Activated T-cell treated with anti-CD3 and anti-CD28 coated beads for 1 hour (primary cell): ENCODE results near the gene GNG7.
A peak's percentile ranks its signal among the peaks of the same experiment; 100 is the strongest.

Experiments
- DNase-seq: peaks from one replicate; pipeline ENCODE4 v3.0.0-alpha.2; 2020; ENCODE audit warnings: low read depth

GNG7 gene

DNA sequence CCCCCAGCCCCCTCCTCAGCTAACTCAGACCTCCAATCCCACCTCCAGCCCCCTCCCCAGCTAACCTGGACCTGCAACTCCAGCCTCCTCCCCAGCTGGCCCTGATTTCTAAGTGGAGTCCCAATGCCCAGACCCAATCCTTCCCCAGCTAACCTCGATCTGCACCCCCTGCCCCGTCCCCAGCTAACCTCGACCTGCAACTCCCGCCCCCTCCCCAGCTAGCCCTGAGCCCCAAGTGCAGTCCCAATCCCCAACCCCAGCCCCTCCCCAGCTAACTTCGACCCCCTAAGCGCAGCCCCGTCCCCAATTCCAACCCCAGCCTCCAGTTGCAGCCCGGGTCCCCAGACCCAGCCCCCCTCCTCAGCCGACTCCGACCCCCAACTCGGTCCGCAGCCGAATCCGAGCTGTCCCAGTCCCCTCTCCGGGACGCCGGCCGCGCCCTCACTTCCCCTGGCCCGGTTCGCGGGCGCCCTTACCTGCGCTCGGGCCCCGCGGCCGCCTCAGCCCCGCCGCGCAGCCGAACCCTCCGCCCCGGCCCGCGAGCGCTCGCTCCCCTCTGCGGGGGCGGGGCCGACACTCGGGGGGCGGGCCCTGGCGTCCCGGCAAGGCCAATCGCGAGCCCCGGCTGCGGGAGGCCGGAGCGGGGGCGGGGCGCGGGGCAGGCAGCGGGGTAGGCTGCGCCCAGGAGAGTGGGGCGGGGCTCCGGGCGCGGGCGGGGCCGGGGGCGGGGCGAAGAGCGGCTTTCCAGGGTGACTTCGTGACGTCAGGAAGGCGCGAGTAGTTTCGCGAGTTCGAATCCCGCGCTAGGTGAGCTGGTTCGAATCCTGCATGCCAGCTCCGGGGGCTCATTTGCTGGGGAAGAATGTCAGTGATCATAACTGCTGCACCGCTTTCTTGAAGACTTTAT, at the start of gene GNG7:
TSS of gene GNG7 (minus strand) at position 525 of the 907 bp plus-strand sequence. CDS start 182,006 bp downstream, outside the sequence.
- DNase-seq = peak; percentile 93

DNA sequence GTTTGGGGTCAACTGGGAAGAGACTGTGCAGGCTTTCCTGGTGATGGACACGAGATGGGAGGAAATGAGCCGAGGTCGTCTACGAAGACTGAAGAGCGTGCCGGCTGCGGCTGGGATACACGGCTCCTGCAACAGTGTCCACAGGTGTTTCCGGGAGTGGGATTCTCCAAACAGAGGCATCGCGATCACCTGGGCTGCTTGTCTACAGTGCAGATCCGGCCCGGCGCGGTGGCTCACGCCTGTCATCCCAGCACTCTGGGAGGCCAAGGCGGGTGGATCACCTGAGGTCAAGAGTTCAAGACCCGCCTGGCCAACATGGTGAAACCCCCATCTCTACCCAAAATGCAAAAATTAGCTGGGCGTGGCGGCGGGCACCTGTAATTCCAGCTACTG, 48.9 kb upstream of the GNG7 start:
- DNase-seq = no peak

DNA sequence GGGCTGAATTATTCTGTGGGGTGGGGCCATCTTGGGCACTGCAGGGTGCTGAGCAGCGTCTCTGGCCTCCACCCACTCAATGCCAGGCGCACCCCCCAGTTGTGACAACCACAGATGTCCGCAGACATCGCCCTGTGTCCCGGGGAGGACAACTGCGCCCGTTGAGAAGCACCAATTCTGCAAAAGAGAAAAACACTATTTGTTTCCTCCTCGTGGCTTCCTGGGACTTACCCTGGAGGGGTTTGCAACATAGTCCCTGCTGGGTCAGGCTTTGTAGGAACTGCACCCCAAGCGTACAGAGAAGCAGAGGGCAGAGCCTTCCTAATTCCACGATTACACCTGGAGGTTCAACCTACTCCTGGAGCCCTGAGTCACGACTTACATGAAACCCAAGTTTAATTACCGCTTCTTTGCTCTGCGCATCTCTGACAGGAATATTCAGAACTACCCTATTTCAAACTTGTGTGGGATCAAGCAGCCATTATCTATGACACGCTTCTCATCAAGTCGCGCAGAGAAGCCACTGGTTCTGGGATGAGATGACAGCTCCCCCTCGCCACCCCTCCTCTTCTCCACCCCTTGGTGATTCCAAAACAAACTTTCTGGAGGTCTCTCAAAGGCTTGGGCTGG, 48.4 kb upstream of the GNG7 start:
- no peak for DNase-seq

DNA sequence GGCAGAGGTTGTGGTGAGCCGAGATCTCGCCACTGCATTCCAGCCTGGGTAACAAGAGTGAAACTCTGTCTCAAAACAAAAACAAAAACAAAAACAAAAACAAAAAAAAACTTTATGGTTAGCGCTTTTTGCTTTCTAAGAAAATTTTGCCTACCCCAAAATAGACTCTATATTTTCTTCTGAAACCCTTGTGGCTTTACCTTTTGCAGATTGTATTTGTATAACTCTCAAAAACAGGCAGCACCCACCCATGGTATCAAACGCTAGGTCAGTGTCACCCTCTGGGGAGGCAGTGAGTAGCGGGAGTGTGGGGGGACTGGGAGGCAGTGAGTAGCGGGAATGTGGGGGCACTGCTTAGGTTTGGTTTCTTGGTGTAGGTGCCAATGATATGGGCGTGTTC, 44.9 kb upstream of the GNG7 start:
- DNase-seq = no peak

DNA sequence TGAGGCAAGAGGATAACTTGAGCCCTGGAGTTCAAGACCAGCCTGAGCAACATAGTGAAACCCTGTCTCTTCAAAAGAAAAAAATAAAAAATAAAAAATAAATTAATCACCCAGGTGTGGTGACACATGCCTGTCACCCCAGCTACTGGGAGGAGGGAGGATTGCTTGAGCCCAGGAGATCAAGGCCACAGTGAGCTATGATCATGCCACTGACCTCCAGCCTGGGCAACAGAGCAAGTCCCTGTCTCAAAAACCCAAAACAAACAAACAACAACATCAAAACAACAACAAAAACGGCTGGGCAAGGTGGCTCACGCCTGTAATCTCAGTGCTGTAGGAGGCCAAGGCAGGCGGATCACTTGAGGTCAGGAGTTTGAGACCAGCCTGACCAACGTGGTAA, 41.6 kb upstream of the GNG7 start:
- no peak for DNase-seq

DNA sequence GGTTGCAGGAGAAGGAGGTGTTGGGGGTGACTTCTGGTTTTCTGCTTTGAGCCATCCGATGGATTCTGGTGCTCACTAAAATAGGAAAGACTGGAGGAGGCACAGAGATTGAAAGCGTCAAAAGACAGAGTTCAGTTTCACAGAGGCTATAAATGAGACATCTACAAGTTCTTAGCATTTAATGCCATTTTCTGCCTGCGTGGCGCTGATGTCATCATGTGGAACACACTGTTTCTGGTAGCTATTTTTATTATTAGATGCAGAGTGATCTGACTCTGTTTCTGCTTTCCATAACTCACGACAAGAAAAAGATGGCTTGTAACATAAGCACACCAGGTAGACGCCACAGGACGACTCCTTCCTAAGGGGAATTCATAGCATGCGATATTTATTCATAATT, 40.6 kb upstream of the GNG7 start:
- no peak for DNase-seq

DNA sequence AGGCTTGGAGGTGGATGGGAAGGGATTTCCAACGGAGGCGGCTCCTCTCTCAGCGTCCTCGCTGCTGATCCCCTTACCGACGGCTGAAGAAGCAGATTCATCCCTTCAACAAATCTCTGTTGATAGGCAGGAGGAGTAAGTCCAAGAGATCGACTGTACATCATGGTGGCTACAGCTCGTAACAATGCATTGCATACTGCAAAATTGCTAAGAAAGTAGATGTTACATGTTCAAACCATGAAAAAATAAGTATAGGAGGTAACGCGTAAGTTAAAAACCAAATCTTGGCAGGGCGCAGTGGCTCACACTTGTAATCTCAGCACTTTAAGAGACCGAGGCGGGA, 37.8 kb upstream of the GNG7 start:
- DNase-seq = no peak

DNA sequence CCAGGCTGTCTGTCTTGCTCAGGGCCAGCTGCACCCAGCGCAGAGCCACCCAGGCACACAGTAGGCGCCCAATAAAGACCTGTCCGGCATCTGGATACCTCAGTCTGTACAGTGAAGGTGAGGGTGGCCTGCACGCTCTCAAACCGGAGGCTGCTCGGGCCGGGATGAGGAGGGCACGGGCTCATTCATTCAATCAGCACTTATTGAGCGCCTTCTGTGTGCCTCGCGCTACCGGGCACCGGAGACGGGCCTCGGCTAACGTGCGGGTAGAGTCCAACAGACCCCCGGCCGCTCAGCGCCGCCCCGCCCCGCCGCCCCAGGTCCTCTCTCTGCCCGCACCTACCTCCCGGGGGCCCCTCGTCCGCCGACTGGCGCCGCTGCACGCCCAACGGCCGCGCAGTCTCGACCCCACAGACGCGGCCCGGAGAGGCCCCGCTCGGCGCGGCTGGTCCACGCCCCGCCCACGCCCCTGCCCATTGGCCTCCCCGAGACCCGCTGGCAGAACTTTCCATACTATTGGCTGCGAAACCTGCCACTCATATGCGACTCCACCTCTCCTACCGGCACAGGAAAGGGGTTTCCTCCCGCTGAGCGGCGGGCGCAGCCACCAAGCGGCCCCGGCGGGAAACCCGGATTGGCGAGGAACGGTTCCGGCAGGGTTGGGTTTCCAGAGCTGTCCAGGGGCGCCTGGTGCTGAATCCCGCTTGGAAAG, 37.3 kb upstream of the GNG7 start, which contains the start of gene SLC39A3:
TSS of gene SLC39A3 (minus strand) at position 416 of the 712 bp plus-strand sequence. CDS start 2,760 bp downstream, outside the sequence.
- DNase-seq = peak; percentile 99

DNA sequence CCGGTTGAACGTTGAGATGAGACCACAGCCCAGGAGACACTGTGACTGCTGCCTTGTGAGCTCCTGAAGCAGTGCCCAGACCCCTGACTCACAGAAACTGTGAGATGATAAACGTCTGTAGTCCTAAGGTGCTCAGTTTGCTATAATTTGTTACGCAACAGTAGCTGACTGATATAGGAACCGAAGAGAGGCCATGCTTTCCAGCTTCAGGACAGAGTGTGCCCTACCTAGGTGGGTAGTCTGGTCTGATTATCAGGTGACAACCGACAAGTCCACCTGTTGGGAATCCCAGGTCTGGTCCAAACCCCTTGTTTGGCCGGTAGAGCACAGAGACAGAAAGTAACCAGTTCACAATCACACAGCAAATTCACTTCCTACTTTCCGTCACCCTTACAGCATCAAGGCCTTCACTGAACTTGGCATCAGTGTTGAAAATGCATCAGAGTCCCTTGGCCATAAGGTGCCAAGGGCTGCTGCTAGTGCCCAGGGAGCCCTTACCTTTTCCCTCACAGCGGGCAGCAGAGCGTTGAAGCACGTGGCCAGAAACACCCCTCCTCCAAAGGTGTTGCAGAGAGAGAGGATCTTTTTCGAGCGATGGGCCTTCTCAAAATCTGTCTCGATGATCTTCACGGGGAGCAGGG, 34.2 kb upstream of the GNG7 start:
- DNase-seq = no peak

DNA sequence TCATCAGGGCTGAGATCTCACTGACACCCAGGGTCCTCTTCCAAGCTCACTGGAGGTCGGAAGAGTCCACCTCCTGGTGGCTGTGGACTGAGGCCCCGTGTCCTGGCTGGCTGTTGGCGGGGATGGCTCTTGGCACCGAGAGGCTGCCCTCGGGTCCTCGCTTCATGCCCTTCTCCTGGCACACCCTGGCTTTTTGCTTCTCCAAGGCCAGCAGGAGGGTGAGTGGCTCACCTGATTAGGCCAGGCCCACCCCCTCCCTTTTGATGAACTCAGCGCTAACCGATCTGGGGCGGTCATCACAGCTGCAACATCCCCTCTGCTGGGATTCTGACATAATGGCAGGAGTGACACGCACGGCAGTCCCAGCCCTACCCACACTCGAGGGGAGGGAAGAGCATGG, 32.9 kb upstream of the GNG7 start:
- no peak for DNase-seq

DNA sequence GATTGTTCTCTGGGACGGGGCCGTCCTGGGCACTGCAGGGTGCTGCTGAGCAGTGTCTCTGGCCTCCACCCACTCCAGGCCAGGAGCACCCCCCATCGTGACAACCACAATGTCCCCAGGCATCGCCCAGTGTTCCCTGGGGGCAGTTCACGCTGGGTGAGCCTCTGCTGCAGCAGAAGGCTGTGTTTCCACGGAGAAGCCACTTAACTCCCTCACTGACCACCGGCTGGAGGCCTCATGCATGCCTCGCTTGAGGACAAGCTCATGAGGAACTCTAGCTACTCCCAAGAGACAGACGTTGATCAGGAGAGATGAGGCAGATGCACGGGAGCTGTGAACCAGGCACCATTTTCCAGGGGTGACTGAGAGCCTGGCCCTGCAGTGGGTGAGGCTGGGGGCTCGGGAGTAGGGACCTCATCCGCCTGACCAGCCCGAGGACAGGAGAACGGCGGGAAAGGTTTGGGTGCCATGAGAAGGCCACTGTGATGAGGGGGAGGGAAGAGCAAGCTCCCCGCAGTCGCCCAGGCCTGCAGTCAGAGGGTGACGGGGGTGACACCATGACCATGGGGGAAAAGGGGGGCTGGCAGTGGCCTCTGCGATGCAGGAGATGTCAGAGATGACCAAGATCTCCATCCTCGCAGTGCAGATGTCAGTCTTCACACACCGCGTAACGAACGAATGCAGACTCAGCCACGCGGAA, 32.2 kb upstream of the GNG7 start:
- no peak for DNase-seq

DNA sequence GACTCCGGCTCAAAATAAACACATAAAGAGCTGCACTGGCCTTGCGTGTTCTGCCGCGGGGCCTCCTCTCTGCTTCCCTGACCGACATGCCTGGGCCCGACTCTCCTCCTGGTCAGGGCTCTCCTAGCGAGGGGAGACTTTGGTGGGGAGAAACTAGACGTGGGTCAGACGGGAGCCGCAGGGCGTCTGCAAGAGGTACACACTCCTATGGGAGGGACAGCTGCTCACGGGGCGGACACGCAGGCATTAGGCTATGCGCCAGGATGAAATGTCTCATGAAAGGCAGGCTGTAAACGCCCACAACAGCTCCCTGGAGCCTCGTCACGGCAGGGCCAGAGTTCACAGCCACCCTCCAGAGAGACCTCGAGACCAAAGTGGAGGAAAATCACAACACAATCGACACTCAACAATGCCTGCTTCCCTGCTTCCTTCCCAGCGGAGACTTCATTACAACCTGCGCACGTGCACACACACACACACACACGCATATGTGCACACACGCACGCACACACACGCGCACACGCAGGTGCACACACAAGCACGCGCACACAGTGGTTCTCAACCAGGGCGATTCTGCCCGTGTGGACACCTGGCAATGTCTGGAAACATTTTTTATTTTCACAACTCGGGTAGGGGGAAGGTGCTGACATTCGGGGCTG, 31.6 kb upstream of the GNG7 start:
- no peak for DNase-seq

DNA sequence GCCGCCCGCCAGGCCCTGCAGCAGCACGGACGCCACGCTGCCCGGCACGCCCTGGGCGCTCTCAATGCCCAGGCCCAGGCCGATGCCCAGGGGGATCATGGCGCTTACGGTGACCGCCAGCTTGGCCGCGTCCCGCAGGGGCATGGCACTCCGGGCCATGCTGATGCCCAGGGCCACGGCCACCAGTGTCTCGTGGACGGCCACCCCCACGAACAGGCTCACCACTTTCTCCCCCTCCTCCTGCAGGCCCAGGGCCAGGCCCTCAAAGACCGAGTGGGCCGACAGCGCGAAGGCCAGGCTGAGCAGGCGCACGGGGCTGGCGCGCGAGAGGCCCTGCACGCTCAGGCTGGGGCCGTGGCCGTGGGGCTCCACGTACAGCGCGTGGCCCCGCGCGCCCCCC, 30.4 kb upstream of the GNG7 start:
- DNase-seq = no peak

DNA sequence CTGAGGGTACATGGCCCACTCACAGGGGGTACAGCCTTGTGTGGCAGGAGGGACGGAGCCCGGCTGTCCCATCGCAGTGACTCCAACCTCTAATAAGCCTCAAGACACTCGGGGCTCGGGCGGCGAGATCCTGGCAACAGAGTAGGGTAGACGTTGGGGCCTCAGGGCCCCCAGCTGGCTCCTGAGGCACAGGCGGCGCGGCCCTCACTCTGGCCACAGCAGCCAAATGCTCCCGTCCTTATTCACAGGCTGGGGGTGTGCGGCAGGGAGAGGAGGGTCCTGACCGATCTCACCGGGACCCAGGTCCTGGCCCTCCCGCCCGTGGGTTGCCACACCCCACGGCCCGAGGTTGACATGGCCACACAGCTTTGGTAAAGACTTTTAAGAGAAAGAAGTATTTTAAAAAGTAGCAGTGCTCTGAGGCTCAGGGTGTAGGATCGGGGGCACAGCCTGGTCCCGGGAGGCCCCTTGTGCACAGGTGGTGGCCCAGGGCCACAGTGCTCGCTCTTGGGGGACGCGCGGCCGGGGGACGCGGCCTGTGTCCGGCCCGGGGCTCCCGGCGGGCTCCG, 29.7 kb upstream of the GNG7 start:
- DNase-seq = no peak

DNA sequence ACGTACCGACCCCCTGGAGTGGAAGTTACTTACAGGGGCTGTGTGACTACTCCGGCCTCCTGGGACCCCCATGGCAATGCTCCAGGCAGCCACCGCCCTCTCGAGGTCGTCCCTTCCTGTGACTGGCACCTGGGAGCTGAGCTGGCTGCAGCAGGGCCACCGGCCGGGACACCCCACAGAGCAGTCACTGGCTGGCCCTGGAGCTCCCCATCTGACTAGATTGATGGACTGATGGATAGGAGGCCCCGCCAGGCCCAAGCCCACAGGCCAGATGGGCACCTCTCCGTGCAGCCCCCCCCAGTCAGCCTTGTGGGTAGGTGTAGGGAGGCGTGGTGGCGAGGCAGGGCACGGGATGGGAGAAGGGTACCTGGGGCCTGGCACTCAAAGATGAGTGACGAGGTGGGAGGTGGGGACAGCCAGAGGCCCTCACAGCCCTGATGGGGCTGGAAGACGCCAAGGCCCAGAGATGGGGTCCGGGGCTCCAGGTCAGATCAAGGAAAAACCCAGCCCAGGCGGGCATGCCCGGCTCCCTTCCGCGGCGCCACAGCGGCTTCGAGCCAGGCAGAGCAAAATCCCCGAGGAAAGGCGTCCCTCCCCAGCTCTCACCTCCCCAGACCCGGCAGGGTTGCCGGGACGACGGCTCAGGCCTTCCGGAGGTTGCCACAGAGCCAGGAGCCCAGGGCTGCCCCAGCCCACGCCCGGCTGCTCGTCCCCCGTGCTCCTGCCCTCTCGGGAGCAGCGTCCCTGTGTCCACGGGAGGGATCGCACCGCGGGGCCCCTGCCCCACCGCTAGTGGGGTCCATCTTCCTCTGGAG, 28.9 kb upstream of the GNG7 start:
- no peak for DNase-seq

DNA sequence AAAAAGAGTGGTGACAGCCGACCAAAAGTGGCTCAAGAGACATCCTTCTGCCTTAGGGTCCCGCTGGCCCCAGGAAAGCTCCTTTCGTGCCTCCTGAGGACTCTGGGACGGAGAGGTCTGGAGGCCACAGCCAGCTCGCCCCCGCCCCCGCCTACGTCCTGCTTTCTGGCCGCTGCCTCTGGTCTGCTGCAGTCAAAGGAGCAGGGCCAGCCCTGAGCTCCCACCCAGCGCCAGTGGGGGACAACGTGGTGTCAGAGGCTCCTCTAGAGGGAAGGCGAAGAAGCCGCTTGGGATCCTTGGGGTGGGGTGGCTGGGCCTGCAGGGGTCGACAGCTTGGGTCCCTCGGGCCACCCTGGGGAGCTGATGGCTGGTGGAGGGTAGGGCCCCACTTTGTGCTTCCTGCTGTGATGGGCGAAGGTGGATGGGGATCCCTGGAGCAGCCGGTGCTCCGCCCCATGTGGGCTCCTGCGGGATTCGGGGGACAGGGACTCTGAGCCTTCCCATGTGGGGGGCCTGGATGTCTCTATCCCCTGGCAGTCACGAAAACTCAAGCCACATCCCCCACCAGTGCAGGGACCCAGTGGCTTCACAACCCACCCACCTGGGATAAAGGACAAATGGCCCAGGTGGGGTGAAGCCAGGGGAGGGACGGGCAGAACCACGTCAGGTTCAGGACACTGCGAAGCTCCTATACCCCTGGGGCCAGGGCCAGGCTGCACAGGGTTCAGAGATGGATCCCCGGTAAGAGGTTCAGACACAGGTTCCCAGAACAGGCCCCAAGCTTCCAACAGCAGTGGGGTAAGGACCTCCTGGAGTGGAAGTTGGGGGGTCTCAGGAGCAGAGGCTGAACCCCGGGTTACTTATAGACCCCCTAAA, 27.7 kb upstream of the GNG7 start:
- DNase-seq = no peak

DNA sequence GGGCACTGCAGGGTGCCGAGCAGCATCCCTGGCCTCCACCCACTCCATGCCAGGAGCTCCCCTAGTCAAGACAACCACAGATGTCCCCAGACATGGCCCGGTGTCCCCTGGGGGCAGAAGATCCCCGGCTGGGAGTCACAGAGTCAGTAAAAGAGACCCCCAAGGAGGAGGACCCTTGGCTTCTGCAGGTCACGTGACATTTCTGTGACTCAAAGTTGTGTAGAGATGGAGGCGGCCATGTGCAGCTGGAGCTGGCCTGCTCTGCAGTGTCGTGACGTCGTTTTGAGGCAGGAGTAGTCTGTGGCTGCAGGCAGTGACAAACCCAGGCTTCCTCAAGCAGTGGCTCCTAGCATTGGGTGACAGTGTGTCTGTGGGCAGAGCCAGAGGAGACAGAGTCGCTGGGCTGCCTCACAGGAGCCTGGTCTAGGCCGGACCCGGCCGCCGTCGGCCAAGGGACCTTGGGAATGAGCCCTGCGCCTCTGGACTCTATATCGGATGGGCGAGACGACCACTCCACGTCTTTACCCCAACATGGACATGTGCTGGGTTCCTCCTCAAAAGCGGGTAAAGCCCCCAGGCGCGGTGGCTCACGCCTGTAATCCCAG, 26.4 kb upstream of the GNG7 start:
- DNase-seq = no peak

DNA sequence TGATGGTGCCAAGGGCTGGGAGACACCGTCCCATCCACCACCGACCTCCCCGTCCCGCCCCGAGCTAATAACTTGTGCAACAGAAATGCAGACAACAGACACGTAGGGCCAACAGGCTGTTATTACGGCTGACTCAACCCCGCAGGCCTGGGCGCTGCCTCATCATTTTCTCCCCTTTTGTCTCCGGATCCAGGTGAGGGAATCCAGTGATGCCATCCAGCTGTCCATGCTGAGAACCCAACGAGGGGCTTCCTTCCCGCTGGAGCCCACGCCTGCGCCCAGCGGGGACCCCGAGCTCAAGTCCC, 25.1 kb upstream of the GNG7 start:
- DNase-seq = no peak
